Adrenal gland (tissue), 12 donors: Measurements from ENCODE around the gene PAXIP1. TPM values are rescaled to one million over a fixed set of nuclear protein-coding genes. Genes with fewer than 3 reads are reported as not detected.

Experiments
- DNase-seq, 7 donors: peaks; one replicate each; pipeline ENCODE4 v3.0.0-alpha.2; 2019 to 2020
- H3K27ac ChIP-seq, 5 donors: fragments of 200-600 bp; sonication (generic) in 4 of 5; 1 replicate in 3 of 5; 2 replicates in 2 of 5; pipeline versions ENCODE4 v1.5.1 to v1.8.0; 2016 to 2020; ENCODE audit warnings: mild to moderate bottlenecking in 1 of 5
- H3K27me3 ChIP-seq: fragments of 200-600 bp; 2 replicates; pipeline ENCODE4 v1.8.0; 2021
- H3K36me3 ChIP-seq, 2 donors: fragments of 200-600 bp; replicated peaks in 1 of 2; 1 replicate in 1 of 2; 2 replicates in 1 of 2; pipeline versions ENCODE4 v1.5.1 to v1.8.0; 2018 to 2022
- H3K4me1 ChIP-seq, 2 donors: fragments of 200-600 bp; replicated peaks in 1 of 2; 1 replicate in 1 of 2; 2 replicates in 1 of 2; pipeline versions ENCODE4 v1.5.1 to v1.8.0; 2018 to 2021
- H3K4me3 ChIP-seq, 4 donors: fragments of 200-600 bp; sonication (generic) in 3 of 4; one replicate each; pipeline ENCODE4 v1.5.1; 2016 to 2018
- H3K9me3 ChIP-seq, 3 donors: fragments of 200-600 bp; sonication (generic) in 1 of 3; replicated peaks in 1 of 3; 1 replicate in 2 of 3; 2 replicates in 1 of 3; pipeline versions ENCODE4 v1.5.1 to v1.8.0; 2016 to 2021
- CTCF ChIP-seq, 6 experiments: fragments of 450-650 bp in 4 of 6; fragments of 200-600 bp in 2 of 6; sonication (generic) in 1 of 6; IDR thresholded peaks; 1 replicate in 5 of 6; 2 replicates in 1 of 6; pipeline versions ENCODE4 v1.5.1 to v1.8.0; 2016 to 2021; ENCODE audit warnings: antibody characterized with exemption in 6 of 6, mild to moderate bottlenecking in 2 of 6, moderate library complexity in 1 of 6
- POLR2A ChIP-seq, 2 donors: fragments of 450-650 bp; IDR thresholded peaks; one replicate each; pipeline ENCODE4 v1.6.1; 2017; ENCODE audit warnings: antibody characterized with exemption in 2 of 2, mild to moderate bottlenecking in 2 of 2, moderate library complexity in 1 of 2
- WGBS, 4 donors: extraction: QIAGEN DNeasy Blood & Tissue Kit in 2 of 4; methylation state at CpG; one replicate each; pipeline versions ENCODE4 v1.1.5 to v1.1.7; 2013 to 2017; 5-methylcytosine and 5-hydroxymethylcytosine counted together
- intact Hi-C, 2 donors: fragments of 100-400 bp; cut with DNase I; formaldehyde crosslinking; loops; one replicate each; pipeline versions ENCODE4 v1.14.1 to v1.15.0; 2022 to 2023
- polyA plus RNA-seq, 3 donors: library from polyadenylated mRNA; stranded (reverse); fragments of 200-250 nt in 2 of 3; fragments of 350-450 nt in 1 of 3; fragmentation: Illumina TruSeq in 1 of 3; extraction: RNeasy Lipid Tissue Mini Kit (QIAGEN cat#74804) in 1 of 3; gene quantifications; one replicate each; pipeline ENCODE4 v1.2.3, GENCODE V29; 2013 to 2014
- total RNA-seq, 9 donors: library from RNA; depleted of rRNA in 4 of 9; stranded (reverse); fragments of >200 nt in 4 of 9; fragments of 120-200 nt in 1 of 9; fragmentation: NEBNext Ultra II Directional in 1 of 9; extraction: Animal tissue kit (Norgen Biotek cat#: 25700) in 1 of 9; gene quantifications; one replicate each; pipeline versions ENCODE4 v1.1.0 to v1.2.4, GENCODE V29; 2013 to 2023
- donor health status: healthy with polysubstance abuse.
- donor health status: Bipolar disorder and iron deficiency.
- donor health status: DM: yes; HTN: yes; CAD: no.
- donor health status: DM: no; HTN: no; CAD: no.
- donor health status: DM: no; HTN: no; CAD: no.
- donor health status: DM: yes; HTN: yes; CAD: no.

Gene PAXIP1
- total and polyA plus RNA-seq, 12 donors = 4.1 to 11.7 (median 7.8) TPM

- no peaks in the 10 kb centered on the region for H3K4me1 ChIP-seq
- no peak overlapping the region for H3K27ac ChIP-seq
- intact Hi-C loops = no loop called here
- TF ChIP-seq POLR2A (IDR thresholded peaks at IDR 0.05) (no peak), CTCF (IDR thresholded peaks at IDR 0.05) (no peak)
- 79 to 82% (median 81%) methylated on average over 3 of the region's 3 CpGs for WGBS, 4 donors
- H3K36me3 ChIP-seq = no peaks in the 10 kb centered on the region
- no peaks in the 10 kb centered on the region for H3K9me3 ChIP-seq
- H3K4me3 ChIP-seq = no peak overlapping the region
- no peak for DNase-seq
- no peaks in the 10 kb centered on the region for H3K27me3 ChIP-seq
These were observed 15.4 kb downstream of the PAXIP1 start for GRCh38 chr7:154987571-154987970.

- no peak overlapping the region for H3K27ac ChIP-seq
- no peaks in the 10 kb centered on the region for H3K9me3 ChIP-seq
- WGBS, 4 donors = 96 to 98% (median 97%) methylated on average over 6 of the region's 6 CpGs
- H3K36me3 ChIP-seq = no peaks in the 10 kb centered on the region
- H3K4me3 ChIP-seq = no peak overlapping the region
- H3K27me3 ChIP-seq = no peaks in the 10 kb centered on the region
- H3K4me1 ChIP-seq = no peaks in the 10 kb centered on the region
- TF ChIP-seq POLR2A (IDR thresholded peaks at IDR 0.05) (no peak), CTCF (IDR thresholded peaks at IDR 0.05) (no peak)
- DNase-seq = no peak
- intact Hi-C loops = no loop called here
These were observed 16.6 kb downstream of the PAXIP1 start for GRCh38 chr7:154986200-154986945.

- H3K27ac ChIP-seq = no peak overlapping the region
- no peaks in the 10 kb centered on the region for H3K27me3 ChIP-seq
- no peak overlapping the region for H3K4me3 ChIP-seq
- no peaks in the 10 kb centered on the region for H3K36me3 ChIP-seq
- no peaks in the 10 kb centered on the region for H3K9me3 ChIP-seq
- no peak for TF ChIP-seq POLR2A (IDR thresholded peaks at IDR 0.05)
- TF ChIP-seq CTCF (IDR thresholded peaks at IDR 0.05) = no peak
- no peaks in the 10 kb centered on the region for H3K4me1 ChIP-seq
- intact Hi-C loops = no loop called here
- DNase-seq = no peak
- 84 to 98% (median 91%) methylated on average over 6 of the region's 6 CpGs for WGBS, 4 donors
These were observed 17.7 kb downstream of the PAXIP1 start for GRCh38 chr7:154985230-154985629.

- Histone ChIP-seq H3K4me1 (no peaks in the 10 kb centered on the region), H3K4me3 (no peak overlapping the region), H3K27ac (no peak overlapping the region), H3K9me3 (no peaks in the 10 kb centered on the region), H3K27me3 (no peaks in the 10 kb centered on the region), H3K36me3 (no peaks in the 10 kb centered on the region)
- TF ChIP-seq CTCF (IDR thresholded peaks at IDR 0.05) = no peak
- TF ChIP-seq POLR2A (IDR thresholded peaks at IDR 0.05) = no peak
- no peak for DNase-seq
- intact Hi-C loops = no loop called here
- 51 to 56% (median 54%) methylated on average over 6 of the region's 6 CpGs for WGBS, 4 donors
These were observed 18.2 kb downstream of the PAXIP1 start for GRCh38 chr7:154984601-154985188.
